ENCODE data around the gene NANS.

DNA sequence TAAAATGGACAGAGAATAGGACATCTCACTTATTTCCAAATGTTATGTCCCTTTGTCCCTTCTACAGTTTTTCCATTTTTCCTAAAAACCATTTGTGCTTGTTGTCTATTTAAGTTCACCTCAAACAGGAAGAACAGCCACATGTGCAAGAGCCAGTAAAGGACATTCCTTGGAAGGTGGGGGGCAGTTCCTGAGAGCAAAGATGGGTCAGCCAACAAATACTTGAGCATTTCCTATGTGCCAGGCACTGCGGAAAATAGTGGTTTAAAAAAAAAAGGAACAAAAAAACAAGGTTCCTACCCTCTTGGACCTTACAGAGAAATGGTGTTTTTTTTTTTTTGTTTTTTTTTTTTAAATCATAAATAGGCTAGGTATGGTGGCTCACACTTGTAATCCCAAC is 46.6 kb upstream of the NANS start:
- TF ChIP-seq, protein P1, sequence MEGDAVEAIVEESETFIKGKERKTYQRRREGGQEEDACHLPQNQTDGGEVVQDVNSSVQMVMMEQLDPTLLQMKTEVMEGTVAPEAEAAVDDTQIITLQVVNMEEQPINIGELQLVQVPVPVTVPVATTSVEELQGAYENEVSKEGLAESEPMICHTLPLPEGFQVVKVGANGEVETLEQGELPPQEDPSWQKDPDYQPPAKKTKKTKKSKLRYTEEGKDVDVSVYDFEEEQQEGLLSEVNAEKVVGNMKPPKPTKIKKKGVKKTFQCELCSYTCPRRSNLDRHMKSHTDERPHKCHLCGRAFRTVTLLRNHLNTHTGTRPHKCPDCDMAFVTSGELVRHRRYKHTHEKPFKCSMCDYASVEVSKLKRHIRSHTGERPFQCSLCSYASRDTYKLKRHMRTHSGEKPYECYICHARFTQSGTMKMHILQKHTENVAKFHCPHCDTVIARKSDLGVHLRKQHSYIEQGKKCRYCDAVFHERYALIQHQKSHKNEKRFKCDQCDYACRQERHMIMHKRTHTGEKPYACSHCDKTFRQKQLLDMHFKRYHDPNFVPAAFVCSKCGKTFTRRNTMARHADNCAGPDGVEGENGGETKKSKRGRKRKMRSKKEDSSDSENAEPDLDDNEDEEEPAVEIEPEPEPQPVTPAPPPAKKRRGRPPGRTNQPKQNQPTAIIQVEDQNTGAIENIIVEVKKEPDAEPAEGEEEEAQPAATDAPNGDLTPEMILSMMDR (IDR thresholded peaks at IDR 0.05) = no peak
- no peak for TF ChIP-seq POLR2A (IDR thresholded peaks at IDR 0.05)
